GM12874 (cell line): ENCODE data around the gene USP5.
A peak's percentile ranks its signal among the peaks of the same experiment; 100 is the strongest.

Experiments used
- TF ChIP-seq, protein P1 (sequence below): IDR thresholded peaks from 2 replicates; pipeline ENCODE4 v1.5.1; 2011; ENCODE audit warnings: low read depth, mild to moderate bottlenecking, control low read depth, low read length, moderate library complexity; ENCODE audit not compliant: insufficient read depth

USP5 gene

DNA sequence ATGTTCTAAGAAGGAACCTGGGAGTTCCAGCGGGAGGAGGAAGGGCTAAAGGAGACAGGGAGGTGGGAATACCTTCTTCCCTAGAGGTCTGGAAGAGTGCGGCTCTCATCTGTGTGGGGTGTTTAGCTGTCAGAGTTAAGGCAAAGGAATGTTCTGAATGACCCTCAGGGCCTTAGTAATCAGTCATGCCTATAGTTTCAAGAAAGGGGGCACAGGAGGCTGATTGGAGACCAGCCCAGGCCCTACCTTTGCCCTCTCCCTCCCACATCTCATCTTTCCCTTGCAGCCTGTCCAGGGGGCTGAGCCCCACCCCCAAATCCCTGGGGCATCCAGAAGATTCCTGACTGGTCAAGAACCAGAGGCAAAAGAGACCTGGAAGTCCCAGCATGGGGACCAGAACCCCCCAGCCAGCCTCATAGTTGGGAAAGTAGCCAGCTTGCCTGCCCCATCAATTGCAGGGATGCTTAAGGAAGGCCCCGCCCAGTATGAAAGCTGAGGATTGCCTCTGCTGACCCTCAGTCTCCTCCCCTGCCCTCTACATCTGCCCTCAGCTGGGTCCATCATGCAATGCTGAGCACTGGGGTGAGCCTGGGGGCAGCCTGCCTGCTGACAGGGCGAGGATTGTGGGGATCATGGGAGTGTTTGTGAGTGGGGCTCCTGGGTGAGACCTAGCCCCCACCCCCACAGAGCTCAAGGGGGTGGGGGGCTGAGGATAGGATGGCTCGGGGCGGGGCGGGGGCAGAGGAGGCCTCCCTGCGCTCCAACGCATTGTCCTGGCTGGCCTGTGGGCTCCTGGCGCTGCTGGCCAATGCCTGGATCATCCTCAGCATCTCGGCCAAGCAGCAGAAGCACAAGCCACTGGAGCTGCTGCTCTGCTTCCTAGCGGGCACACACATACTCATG, 28.5 kb upstream of the USP5 start:
- TF ChIP-seq, protein P1, sequence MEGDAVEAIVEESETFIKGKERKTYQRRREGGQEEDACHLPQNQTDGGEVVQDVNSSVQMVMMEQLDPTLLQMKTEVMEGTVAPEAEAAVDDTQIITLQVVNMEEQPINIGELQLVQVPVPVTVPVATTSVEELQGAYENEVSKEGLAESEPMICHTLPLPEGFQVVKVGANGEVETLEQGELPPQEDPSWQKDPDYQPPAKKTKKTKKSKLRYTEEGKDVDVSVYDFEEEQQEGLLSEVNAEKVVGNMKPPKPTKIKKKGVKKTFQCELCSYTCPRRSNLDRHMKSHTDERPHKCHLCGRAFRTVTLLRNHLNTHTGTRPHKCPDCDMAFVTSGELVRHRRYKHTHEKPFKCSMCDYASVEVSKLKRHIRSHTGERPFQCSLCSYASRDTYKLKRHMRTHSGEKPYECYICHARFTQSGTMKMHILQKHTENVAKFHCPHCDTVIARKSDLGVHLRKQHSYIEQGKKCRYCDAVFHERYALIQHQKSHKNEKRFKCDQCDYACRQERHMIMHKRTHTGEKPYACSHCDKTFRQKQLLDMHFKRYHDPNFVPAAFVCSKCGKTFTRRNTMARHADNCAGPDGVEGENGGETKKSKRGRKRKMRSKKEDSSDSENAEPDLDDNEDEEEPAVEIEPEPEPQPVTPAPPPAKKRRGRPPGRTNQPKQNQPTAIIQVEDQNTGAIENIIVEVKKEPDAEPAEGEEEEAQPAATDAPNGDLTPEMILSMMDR = no peak

DNA sequence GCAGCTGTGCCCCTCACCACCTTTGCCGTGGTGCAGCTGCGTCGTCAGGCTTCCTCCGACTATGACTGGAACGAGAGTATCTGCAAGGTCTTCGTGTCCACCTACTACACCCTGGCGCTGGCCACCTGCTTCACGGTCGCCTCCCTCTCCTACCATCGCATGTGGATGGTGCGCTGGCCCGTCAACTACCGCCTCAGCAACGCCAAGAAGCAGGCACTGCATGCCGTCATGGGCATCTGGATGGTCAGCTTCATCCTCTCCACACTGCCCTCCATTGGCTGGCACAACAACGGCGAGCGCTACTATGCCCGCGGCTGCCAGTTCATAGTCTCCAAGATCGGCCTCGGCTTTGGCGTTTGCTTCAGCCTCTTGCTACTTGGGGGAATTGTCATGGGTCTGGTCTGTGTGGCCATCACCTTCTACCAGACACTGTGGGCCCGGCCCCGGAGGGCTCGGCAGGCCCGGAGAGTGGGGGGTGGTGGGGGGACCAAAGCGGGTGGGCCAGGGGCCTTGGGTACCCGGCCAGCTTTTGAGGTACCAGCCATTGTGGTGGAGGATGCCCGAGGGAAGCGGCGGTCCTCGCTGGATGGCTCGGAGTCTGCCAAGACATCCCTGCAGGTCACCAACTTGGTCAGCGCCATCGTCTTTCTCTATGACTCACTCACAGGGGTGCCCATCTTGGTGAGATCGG, 27.7 kb upstream of the USP5 start:
- TF ChIP-seq, protein P1 = no peak

DNA sequence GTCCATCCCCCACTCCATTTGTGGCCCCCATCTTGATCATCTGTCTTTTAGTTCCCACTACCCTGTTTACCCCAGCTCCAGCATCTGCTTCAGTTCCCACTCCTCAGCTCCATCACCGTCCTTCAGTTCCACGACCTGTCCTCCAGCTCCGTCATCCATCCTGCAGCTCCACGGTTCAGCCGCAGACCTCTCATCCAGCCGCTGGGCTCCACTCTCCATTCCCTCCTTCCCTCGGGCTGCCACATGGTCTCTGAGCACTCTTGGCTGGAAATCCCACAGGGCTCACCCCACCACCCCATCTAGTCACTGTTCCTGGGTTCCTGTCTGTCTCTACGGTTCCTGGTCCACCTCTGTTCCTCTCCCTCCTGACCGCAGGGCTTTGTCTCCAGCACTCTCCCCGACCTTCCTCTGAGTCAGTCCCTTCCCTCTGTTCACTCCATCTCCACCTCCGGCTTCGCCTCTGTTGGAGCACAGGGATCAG, 27.0 kb upstream of the USP5 start:
- TF ChIP-seq, protein P1 = no peak

DNA sequence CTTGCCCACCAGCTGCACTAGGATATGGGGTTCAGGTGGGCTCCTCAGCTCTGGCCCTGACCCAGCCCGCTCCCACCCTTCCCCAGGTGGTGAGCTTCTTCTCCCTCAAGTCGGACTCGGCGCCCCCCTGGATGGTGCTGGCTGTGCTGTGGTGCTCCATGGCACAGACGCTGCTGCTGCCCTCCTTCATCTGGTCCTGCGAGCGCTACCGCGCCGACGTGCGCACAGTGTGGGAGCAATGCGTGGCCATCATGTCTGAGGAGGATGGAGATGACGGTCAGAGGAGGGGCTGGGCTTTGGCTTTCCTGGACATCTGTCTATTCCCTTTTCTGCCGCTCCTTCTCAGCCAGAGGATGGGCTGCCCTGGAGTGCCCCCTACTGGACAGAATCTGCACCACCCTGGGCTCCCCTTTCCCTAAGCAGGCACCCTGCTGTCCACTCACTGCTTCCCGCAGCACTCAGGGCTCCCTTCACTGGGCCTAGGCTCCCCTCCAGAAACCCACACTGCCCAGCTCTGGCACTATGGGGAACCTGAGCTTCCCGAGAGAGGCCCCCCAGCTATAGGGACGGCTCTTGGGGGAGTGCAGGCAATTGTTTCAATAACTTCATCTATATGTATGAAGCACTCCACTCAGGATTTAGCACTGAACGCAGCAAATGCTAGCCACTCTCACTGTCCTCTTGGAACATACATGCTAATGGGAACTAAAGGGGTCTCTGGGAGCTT, 26.4 kb upstream of the USP5 start:
- TF ChIP-seq, protein P1 = peak; percentile 95

DNA sequence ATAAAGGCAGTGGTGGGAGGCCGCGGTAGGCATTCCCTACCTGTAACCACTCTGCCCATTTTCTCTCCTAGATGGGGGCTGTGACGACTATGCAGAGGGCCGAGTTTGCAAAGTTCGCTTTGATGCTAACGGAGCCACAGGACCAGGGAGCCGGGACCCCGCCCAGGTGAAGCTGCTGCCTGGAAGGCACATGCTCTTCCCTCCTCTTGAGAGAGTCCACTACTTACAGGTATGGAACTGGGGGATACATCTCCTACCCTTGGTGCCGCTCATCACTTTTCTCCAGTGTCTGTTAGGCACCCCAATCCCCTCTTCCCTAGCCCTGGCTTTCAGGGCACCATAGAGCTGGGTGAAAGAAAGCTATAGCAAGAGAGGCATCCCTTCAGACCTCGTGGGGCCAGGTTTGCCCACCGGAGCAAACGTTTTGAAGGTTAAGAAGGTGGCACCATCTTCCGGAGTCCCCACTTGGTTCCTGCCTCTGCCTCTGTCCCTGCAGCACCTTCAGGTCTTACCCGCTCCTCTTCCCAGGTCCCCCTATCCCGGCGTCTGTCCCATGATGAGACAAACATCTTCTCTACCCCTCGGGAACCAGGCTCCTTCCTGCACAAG, 25.7 kb upstream of the USP5 start:
- TF ChIP-seq, protein P1 = no peak

DNA sequence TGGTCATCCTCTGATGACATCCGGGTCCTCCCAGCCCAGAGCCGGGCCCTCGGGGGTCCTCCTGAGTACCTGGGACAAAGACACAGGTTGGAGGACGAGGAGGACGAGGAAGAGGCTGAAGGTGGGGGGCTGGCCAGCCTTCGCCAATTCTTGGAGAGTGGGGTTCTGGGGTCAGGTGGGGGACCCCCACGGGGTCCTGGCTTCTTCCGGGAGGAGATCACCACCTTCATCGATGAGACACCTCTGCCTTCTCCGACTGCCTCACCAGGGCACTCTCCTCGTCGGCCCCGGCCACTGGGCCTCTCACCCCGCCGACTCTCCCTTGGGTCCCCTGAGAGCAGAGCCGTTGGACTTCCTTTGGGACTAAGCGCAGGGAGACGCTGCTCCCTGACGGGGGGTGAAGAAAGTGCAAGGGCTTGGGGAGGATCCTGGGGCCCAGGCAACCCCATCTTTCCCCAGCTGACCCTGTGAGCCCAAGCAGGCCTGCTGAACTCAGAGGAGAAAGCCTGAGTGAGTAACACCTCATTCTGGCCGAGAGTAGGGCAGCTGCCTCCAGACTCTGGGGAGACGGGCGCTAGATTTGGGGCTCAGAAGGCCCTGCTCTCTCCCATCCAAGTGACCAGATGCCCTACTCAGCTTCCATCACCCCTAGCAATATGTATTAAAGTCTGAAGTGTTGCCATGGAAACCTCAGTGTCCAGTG, 25.1 kb upstream of the USP5 start:
- TF ChIP-seq, protein P1 = no peak
